ENCODE data around the gene ATP10A.
"Not testable (repeated sequence)": the region's sequence is repeated elsewhere in the genome, so short reads cannot be mapped to it uniquely, and the experiment has no call there.

ATP10A gene

DNA sequence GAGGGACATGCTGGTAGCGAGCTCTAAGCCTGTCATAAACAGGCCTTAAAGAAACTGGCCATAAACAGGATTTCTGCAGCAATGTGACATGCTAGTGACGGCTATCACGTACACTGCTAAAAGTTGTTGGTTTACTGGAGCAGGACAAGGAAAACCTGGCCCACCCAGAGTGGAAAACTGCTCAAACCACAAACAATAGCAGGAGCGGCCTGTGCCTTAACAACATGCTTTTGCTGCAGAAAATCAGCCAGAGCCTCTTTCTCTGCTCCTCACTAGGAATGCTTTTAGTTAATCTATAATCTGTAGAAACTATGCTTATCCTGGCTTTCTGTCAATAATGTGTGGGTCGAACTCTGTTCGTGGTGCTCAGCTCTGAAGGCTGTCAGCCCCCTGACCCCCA, 221.4 kb downstream of the ATP10A start:
- Histone ChIP-seq H3K27ac (no peak overlapping the region), H3K9me3 (no peaks in the 10 kb centered on the region), H3K36me3 (no peaks in the 10 kb centered on the region), H3K27me3 (no peaks in the 10 kb centered on the region), H3K4me3 (no peak overlapping the region), H3K4me1 (no peaks in the 10 kb centered on the region)
- no peak for DNase-seq
- intact Hi-C loops (cut with DNase I; ENCODE audit: low total_unique reads) = no loop called here
- TF ChIP-seq, protein P1, sequence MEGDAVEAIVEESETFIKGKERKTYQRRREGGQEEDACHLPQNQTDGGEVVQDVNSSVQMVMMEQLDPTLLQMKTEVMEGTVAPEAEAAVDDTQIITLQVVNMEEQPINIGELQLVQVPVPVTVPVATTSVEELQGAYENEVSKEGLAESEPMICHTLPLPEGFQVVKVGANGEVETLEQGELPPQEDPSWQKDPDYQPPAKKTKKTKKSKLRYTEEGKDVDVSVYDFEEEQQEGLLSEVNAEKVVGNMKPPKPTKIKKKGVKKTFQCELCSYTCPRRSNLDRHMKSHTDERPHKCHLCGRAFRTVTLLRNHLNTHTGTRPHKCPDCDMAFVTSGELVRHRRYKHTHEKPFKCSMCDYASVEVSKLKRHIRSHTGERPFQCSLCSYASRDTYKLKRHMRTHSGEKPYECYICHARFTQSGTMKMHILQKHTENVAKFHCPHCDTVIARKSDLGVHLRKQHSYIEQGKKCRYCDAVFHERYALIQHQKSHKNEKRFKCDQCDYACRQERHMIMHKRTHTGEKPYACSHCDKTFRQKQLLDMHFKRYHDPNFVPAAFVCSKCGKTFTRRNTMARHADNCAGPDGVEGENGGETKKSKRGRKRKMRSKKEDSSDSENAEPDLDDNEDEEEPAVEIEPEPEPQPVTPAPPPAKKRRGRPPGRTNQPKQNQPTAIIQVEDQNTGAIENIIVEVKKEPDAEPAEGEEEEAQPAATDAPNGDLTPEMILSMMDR (IDR thresholded peaks at IDR 0.05) = no peak

DNA sequence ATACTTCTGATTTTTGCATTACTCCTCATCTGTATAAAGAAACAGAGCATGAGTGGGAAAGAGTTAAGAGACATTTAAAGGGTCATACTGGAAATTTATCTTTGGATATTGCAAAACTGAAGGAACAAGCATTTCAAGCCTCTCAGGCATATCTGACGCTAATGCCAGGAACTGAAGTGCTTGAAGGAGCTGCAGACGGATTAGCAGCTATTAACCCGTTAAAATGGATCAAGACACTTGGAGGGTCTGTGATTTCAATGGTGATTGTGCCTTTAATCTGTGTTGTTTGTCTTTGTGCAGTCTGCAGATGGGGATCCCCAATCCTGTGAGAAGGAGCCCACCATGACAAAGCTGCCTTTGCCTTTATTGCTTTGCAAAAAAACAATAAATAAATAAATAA, 221.8 kb downstream of the ATP10A start:
- DNase-seq = no peak
- no peak overlapping the region for H3K4me3 ChIP-seq
- no peak overlapping the region for H3K27ac ChIP-seq
- H3K27me3 ChIP-seq = no peaks in the 10 kb centered on the region
- TF ChIP-seq, protein P1 (IDR thresholded peaks at IDR 0.05) = no peak
- intact Hi-C loops (cut with DNase I; ENCODE audit: low total_unique reads) = no loop called here
- no peaks in the 10 kb centered on the region for H3K36me3 ChIP-seq
- H3K4me1 ChIP-seq = no peaks in the 10 kb centered on the region
- no peaks in the 10 kb centered on the region for H3K9me3 ChIP-seq

DNA sequence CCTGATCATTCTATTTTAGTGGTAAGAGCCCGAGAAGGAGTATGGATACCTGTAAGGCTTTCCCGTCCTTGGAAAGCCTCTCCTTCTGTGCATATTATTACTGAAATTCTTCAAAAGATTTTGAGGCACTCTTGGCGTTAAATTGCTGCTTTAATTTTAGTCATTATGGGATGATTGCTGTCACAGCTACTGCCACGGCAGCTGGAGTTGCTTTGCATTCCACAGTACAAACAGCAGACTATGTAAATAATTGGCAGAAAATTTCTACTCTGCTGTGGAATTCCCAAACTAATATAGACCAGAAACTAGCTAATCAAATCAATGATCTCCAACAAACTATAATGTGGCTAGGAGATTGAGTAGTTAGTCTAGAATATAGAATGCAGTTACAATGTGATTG, 222.2 kb downstream of the ATP10A start:
- H3K27me3 ChIP-seq; H3K4me3 ChIP-seq; DNase-seq; intact Hi-C loops (cut with DNase I; ENCODE audit: low total_unique reads); H3K4me1 ChIP-seq; H3K27ac ChIP-seq; H3K36me3 ChIP-seq; H3K9me3 ChIP-seq: not testable (repeated sequence)

DNA sequence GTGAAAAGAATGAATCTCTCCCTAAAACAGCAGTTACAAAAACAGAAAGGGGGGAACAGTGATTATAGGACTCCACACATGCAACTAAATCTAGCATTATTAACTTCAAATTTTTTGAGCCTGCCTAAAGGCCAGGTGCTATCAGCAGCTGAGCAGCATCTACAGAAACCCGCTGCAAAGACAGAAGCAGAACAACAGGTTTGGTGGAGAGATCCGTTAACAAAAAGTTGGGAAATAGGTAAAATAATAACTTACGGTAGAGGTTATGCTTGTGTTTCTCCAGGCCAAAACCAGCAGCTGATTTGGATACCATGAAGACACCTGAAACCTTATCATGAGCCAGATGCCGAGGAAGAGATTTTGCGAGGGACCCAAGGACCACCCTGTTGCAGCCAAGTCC, 222.7 kb downstream of the ATP10A start:
- intact Hi-C loops (cut with DNase I; ENCODE audit: low total_unique reads) = no loop called here
- Histone ChIP-seq H3K36me3 (no peaks in the 10 kb centered on the region), H3K4me1 (no peaks in the 10 kb centered on the region), H3K9me3 (no peaks in the 10 kb centered on the region), H3K27ac (no peak overlapping the region), H3K4me3 (no peak overlapping the region), H3K27me3 (no peaks in the 10 kb centered on the region)
- DNase-seq = no peak
- TF ChIP-seq, protein P1 (IDR thresholded peaks at IDR 0.05) = no peak

DNA sequence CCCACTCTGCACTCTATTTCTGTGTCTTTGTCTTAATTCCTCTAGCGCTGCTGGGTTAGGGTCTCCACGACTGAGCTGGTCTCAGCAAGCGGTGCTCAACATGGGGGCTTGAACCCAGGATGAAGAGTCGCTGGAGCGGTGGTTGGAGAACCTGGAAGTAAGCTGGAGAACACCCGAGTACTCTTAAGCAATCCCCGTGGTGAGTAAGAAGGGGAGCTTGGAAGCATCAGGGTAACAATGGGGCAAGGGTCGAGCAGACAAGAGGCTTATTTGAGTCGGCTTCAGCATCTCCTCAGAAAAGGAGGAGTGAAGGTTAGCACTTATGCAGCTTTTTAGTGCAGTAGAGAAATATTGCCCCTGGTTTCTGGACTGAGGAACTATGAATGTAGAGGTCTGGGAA, 226.6 kb downstream of the ATP10A start:
- H3K27me3 ChIP-seq; H3K27ac ChIP-seq; H3K4me1 ChIP-seq; intact Hi-C loops (cut with DNase I; ENCODE audit: low total_unique reads); H3K9me3 ChIP-seq; H3K4me3 ChIP-seq; H3K36me3 ChIP-seq; DNase-seq: not testable (repeated sequence)

DNA sequence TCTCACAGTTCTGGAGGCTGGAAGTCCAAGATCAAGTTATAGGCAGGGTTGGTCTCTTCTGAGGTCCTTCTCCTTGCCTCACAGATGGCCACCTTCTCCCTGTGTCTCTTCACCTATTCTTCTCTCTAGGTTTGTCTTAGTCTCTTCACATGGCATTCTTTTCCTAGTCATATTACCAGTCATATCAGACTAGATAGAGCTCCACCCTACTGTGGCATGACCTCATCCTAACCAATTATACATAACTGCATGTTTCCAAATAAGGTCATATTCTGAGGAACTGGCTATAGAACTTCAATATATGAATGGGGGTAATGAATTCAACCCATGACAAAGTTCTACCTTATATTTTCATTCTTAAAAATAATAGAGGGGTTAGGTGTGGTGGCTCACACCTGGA, 227.9 kb downstream of the ATP10A start:
- Histone ChIP-seq H3K27me3 (no peaks in the 10 kb centered on the region), H3K4me1 (no peaks in the 10 kb centered on the region), H3K9me3 (no peaks in the 10 kb centered on the region), H3K4me3 (no peak overlapping the region), H3K36me3 (no peaks in the 10 kb centered on the region), H3K27ac (no peak overlapping the region)
- TF ChIP-seq, protein P1 (IDR thresholded peaks at IDR 0.05) = no peak
- intact Hi-C loops (cut with DNase I; ENCODE audit: low total_unique reads) = no loop called here
- no peak for DNase-seq

DNA sequence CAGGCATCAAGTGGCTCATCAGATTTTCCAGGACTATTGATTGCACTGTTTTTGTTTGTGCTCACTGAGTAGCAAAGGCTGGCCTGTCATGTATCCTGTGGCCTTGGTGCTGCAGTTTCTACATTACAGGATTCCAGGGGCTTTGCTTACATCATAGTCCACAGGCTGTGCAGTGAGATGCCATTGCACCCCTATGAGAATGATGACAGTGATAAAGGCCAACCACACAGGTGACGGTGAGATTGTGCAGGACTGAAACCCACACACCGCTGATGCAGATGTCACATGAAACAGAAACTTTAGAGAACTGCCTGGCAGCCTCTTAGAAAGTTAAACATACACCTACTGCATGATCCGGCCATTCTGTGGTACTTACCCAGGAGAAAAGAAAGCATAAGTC, 229.3 kb downstream of the ATP10A start:
- Histone ChIP-seq H3K36me3 (no peaks in the 10 kb centered on the region), H3K9me3 (no peaks in the 10 kb centered on the region), H3K4me1 (no peaks in the 10 kb centered on the region), H3K4me3 (no peak overlapping the region), H3K27me3 (no peaks in the 10 kb centered on the region), H3K27ac (no peak overlapping the region)
- TF ChIP-seq, protein P1 (IDR thresholded peaks at IDR 0.05) = no peak
- intact Hi-C loops (cut with DNase I; ENCODE audit: low total_unique reads) = no loop called here
- no peak for DNase-seq
